Measurements from ENCODE around the gene ALKBH7. TPM values are rescaled to one million over a fixed set of nuclear protein-coding genes. Genes with fewer than 3 reads are reported as not detected.

The ALKBH7 gene
- total and polyA plus RNA-seq, 2 of the 13 experiments (the other 11 are each of a cell fraction or from before 2014, with no cell fraction given) = 29.6 to 45.9 TPM

- TF ChIP-seq ZNF598 (CRISPR knock-in tag; IDR thresholded peaks at IDR 0.05; ENCODE audit: borderline replicate concordance) (0 out of 2 replicates have a peak, but pooled peaks have one; percentile 14), HMGXB3 (CRISPR knock-in tag; IDR thresholded peaks at IDR 0.05; ENCODE audit: borderline replicate concordance) (no peak), POLR2AphosphoS2 (IDR thresholded peaks at IDR 0.05; ENCODE audit: low read depth, low read length) (no peak), TFE3 (CRISPR knock-in tag; IDR thresholded peaks at IDR 0.05) (no peak), SCMH1 (CRISPR knock-in tag; IDR thresholded peaks at IDR 0.05; ENCODE audit: borderline replicate concordance) (no peak), PRDM4 (CRISPR knock-in tag; IDR thresholded peaks at IDR 0.05; ENCODE audit: borderline replicate concordance) (no peak), ZFYVE20 (CRISPR knock-in tag; IDR thresholded peaks at IDR 0.05; ENCODE audit: borderline replicate concordance, low read depth) (no peak), ZSCAN22 (CRISPR knock-in tag; IDR thresholded peaks at IDR 0.05) (no peak), SNRNP70 (IDR thresholded peaks at IDR 0.05; ENCODE audit: low read depth, low read length) (no peak), ZNF713 (CRISPR knock-in tag; IDR thresholded peaks at IDR 0.05) (no peak), ZNF136 (CRISPR knock-in tag; IDR thresholded peaks at IDR 0.05; ENCODE audit: low read depth) (no peak), TAF1 (CRISPR knock-in tag; IDR thresholded peaks at IDR 0.05) (peak; percentile 91), AGO1 (IDR thresholded peaks at IDR 0.05; ENCODE audit: low read depth, low read length, poor library complexity, severe bottlenecking) (no peak), SMARCE1 (IDR thresholded peaks at IDR 0.05; ENCODE audit: borderline replicate concordance) (no peak), MYC (CRISPR knock-in tag; IDR thresholded peaks at IDR 0.05; ENCODE audit: borderline replicate concordance) (peak; percentile 11; the same call in 1 of the 2 replicates), ZBTB2 (CRISPR knock-in tag; IDR thresholded peaks at IDR 0.05; ENCODE audit: low read depth) (peak; percentile 65; the same call in 1 of the 2 replicates)
Measured at GRCh38 chr19:6372594-6373095, at the start of gene ALKBH7 (continued).
